ENCODE results near the gene RIPK3.

Gene RIPK3

DNA sequence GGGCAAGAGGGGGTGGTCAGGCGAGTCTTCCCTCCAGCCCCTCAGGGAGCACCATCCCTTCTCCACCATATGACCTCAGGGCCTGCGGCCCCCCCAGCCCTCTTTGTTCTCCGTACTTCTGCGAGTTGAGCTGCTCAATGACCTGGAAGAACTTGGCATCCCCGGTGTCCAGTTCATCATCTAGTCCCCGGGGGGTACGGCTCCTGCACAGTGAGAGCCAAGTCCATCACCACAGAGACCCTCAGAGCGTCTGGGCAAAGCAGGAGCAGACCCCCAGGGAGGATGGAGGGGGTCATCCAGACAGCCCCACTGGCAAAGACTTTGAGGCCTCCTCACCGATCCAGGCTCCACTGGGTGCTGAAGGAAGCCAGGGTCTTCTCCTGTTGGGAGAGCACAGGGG is 13.8 kb downstream of the RIPK3 start:
- DNase-seq (ENCODE audit: extremely low spot score, insufficient read length, low read depth) (no peak), FAIRE-seq (no peak)

DNA sequence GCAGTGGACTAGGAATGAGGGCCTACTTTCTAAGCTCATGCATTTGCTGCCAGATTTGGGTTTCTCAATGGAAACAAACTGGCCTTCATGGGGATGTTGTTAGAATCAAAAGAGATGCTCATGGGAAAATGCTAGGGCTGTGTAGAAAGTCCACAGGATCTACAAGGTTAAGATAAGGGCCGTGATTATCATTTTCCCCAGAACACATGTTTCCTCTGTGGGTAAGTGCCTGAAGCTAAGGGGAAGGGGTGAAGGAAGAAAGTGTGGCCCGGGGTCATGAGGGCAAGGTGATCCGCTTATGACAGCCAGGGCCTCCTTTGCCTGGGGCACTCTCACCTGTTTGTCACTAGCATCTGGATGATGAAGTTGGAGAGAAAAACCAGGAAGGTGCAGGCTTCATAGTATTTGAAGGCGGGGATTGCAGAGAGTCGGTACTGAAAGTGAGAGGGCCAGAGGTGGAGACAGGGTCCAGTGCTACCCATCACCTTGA is 14.7 kb downstream of the RIPK3 start:
- FAIRE-seq (no peak), DNase-seq (ENCODE audit: extremely low spot score, insufficient read length, low read depth) (no peak)

DNA sequence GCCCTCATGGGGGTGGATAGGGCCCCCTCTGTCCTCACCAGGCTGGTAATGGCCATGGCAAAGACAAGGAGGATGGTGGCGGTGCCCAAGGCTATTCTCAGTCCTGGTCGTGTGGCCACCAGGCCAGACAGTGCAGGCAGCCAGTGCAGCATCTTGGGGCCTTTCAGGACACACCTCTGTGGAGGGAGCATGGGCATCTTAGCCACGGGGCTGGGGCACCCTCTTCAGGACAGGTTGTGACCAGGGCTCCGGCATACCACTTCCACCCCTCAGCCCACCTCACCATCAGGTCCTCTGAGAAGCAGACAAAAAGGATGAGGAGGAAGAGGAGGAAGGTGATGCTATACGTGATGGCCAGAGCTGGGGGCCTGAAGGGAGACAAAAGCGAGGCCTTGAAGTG is 15.8 kb downstream of the RIPK3 start:
- no peak for DNase-seq (ENCODE audit: extremely low spot score, insufficient read length, low read depth)
- no peak for FAIRE-seq

DNA sequence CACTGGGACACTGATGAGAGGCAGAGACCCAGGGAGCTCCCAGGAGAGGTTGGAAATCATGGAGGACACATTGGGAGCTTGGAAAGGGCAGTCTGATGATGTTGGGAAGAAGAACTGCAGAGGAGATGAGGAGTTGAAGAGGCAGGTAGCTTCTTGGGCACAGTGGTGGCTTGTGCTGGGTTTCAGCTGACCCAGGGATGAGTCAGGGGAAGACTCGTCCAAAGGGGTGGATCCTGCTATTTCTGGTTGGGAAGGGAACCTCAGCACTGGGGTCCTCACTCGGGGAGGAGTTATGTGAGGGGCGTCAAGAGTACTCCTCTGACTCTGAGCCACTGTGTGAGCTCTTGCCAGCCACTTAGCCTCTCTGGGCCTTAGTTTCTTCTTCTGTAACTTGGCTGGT is 16.4 kb downstream of the RIPK3 start:
- FAIRE-seq, result no peak
- DNase-seq (ENCODE audit: extremely low spot score, insufficient read length, low read depth), result no peak

DNA sequence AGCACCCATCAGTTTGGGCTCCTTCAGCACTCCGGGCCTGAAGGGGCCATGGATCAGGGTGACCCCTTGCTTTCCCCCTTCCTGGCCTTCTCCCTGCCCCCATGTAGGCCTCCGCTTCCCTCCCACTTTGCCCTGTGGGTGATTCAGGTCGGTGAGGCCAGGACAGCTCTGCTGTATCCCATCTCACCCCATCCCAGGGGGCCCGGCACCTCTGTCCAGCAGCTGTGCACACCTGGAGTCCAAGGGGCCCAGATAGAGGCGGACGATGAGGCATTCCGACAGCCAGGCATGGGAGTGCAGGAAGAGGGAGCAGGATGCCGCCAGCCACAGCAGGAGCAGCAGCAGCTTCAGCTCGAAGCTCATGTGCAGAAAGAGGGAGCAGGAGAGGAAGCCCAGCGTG is 17.1 kb downstream of the RIPK3 start:
- no peak for FAIRE-seq

DNA sequence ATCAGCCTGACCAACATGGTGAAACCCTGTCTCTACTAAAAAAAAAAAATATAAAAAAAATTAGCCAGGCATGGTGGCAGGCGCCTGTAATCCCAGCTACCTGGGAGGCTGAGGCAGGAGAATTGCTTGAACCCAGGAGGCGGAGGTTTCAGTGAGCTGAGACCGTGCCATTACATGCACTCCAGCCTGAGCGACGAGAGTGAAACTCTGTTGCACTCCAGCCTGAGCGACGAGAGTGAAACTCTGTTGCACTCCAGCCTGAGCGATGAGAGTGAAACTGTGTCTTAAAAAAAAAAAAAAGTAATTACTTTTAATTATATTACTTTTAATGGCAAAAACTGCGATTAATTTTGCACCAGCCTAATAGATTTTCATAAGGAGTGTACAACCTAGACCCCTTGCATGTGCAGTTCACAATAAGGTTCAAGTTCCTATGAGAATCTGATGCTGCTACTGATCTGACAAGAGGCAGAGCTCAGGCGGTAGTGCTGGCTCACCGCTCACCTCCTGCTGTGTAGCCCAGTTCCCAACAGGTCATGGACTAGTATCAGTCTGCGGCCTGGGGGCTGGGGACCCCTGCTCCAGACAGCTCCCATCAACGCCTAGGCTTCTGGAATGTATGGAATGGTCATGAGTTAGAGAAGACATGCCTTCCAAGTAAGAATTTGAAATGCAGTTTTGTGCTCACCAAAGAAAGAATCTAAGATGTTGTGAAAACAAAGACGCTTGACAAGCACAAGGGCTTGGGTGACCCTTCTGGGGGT is 18.4 kb downstream of the RIPK3 start:
- no peak for DNase-seq (ENCODE audit: extremely low spot score, insufficient read length, low read depth)
- no peak for FAIRE-seq

More for the DNA sequence above, 17.1 kb downstream of the RIPK3 start:
- DNase-seq (ENCODE audit: extremely low spot score, insufficient read length, low read depth), result no peak

DNA sequence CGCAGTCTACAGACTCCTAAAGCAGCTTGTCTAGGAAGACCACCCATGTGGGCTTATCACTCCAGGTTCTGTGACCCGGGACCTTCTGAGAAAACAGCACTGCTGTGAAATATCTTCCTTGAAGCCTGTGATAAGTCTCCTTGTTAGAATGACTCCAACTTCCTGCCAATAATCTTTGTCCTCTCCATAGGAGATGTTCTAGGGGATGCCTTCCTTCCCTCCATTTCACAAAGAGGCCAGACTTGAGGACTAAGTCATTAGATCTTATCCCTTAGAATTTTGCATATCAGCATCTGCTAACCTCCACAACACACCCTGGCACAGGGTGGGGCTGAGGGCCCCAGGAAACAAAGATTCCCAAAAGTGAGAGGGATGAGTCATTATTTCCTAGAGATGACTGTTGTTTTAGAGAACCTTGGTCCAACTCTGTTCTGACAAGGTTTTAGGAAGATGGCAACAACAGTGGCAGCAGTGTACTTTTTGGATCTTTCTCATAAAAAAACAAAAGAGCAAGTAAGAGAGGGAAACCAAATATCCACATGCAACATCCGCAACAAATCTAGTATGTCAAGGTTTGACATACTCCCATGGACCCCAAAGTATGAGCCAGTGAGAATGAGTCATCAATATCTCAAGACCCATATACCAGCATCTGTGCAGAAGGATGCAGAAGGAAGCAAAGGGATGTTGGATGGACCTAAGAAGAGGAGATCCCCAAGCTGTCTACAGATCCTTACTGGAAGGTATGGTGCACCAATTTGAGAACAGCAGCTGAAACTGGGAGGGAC is 22.5 kb downstream of the RIPK3 start:
- no peak for FAIRE-seq
- DNase-seq (ENCODE audit: extremely low spot score, insufficient read length, low read depth), result no peak

DNA sequence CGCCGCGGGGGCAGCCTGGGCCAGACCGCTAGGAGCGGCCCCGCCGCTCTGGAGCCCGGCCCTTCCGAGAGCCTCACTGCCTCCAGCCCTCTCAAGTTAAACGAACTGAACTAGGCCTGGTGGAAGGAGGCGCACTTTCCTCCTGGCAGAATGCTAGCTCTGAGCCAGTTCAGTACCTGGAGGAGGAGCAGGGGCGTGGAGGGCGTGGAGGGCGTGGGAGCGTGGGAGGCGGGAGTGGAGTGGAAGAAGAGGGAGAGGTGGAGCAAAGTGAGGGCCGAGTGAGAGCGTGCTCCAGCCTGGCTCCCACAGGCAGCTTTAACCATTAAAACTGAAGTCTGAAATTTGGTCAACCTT is 23.2 kb downstream of the RIPK3 start:
- no peak for FAIRE-seq

DNA sequence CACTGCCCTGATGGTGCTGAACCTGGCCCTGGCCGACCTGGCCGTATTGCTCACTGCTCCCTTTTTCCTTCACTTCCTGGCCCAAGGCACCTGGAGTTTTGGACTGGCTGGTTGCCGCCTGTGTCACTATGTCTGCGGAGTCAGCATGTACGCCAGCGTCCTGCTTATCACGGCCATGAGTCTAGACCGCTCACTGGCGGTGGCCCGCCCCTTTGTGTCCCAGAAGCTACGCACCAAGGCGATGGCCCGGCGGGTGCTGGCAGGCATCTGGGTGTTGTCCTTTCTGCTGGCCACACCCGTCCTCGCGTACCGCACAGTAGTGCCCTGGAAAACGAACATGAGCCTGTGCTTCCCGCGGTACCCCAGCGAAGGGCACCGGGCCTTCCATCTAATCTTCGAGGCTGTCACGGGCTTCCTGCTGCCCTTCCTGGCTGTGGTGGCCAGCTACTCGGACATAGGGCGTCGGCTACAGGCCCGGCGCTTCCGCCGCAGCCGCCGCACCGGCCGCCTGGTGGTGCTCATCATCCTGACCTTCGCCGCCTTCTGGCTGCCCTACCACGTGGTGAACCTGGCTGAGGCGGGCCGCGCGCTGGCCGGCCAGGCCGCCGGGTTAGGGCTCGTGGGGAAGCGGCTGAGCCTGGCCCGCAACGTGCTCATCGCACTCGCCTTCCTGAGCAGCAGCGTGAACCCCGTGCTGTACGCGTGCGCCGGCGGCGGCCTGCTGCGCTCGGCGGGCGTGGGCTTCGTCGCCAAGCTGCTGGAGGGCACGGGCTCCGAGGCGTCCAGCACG is 23.8 kb downstream of the RIPK3 start:
- DNase-seq (ENCODE audit: extremely low spot score, insufficient read length, low read depth), result no peak
- no peak for FAIRE-seq

More for the DNA sequence above, 23.2 kb downstream of the RIPK3 start:
- no peak for DNase-seq (ENCODE audit: extremely low spot score, insufficient read length, low read depth)

DNA sequence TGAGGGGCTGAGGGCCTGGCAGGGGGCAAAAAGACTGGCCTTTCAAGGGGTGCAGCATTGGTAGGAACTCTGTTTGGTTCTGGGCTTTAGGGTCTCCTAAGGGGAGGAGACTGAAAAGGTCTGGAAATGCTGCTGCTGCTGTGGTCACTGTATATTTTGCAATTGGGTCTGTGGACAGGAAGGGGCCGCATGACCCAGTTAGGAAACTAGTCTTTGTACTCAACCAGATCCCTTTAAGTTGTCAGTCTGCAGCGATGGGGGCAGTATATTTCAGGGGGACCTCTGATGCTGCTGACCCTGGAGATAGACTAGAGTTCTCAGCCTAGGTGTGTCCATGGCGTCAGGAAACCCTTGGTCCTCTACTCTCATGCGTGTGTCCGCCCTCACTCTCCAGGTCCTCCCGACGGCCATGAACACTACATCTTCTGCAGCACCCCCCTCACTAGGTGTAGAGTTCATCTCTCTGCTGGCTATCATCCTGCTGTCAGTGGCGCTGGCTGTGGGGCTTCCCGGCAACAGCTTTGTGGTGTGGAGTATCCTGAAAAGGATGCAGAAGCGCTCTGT is 24.5 kb downstream of the RIPK3 start:
- FAIRE-seq (no peak), DNase-seq (ENCODE audit: extremely low spot score, insufficient read length, low read depth) (no peak)

DNA sequence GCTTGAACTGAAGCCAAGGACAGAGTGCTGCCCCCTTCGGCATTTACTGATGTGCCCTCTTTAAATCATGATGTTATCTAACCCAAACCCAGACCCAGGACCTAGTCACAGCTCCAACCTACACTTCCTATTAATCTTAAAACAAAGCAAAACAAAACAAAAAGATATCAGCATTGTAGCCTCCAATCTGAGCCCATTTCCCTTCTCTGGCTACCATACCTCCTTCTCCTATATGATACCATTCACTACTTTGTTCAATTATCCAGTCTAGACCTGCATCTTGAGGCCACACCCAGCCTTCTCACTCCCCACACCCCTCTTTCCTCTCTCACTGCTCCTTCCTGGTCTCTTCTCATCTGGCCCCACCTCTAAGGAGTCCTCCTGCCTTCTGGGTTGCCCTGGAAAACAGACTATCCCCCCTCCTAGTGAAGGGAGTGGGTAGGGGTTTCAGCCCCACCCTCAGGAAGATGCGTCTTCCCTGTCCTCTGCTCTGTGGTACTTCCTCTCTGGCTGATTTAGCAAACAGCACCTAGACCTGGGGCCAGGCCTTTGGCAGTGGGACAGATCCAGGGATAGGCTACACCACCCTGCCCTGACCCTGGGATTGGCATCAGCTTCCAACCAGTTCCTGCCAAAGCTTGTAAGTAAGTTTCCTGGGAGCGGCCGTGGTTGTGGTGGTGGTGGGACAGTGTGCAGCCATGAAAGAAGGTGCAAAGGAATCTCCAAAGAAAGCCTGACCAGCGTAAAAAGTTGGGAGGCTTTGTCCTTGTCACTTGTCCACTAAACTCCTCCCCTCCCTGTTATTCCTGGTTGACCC is 25.2 kb downstream of the RIPK3 start:
- FAIRE-seq, result no peak
- DNase-seq (ENCODE audit: extremely low spot score, insufficient read length, low read depth), result no peak

DNA sequence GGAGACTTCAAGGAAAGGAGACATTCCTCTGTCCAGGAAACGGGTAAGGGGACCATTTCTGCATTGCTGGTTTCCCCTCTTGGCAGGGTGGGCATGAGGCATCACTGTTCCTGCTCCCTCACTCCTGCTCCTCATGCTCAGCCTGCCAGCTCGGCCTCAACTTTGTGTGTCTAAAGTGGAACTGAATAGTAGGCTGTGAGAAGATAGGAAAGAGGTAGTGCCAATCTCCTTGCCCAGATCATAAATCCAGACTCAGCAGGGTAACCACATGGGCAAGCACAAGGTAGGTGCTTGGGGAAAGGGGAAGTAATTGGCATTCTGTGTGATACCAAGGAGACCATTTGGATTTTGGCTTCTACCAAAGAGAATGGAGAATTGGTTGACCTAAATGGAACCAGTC is 25.9 kb downstream of the RIPK3 start:
- DNase-seq (ENCODE audit: extremely low spot score, insufficient read length, low read depth), result no peak
- FAIRE-seq, result no peak

DNA sequence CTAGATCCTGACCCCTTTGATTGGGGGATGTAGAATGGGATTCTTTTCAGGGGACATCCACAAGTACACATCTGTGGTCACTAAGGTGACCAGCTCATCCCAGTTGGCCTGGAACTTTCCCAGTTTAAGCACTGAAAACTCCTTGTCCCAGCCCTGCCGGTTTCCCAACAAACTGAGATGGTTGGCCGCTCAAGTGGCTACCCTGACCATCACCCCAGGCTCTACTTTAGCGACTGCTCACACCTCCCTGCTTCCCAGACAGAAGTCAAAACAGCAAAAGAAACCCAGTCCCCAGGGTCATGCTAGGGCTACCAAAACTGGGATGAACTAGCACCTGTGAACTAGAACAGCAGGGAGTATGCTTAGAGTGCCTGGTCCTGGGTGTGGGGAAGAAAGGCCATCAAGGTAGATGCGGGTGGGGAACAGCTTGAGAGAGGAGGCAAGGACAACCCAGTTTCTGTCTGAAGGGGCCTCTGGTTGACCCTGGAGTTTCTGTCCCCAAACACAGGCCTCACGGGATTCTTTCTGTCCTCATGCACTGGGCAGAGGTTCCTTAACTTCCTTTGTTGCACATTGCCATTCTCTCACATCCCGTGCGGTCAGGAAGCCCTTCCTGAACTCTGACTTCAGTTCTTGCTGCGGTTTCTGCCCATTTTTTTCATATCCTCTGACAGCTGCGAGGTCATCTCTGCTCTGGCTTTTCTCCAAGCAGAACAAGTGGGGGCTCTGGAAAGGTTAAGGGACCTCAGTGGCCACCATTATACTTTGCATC is 26.9 kb downstream of the RIPK3 start:
- FAIRE-seq (peak; percentile 64), DNase-seq (ENCODE audit: extremely low spot score, insufficient read length, low read depth) (no peak)

DNA sequence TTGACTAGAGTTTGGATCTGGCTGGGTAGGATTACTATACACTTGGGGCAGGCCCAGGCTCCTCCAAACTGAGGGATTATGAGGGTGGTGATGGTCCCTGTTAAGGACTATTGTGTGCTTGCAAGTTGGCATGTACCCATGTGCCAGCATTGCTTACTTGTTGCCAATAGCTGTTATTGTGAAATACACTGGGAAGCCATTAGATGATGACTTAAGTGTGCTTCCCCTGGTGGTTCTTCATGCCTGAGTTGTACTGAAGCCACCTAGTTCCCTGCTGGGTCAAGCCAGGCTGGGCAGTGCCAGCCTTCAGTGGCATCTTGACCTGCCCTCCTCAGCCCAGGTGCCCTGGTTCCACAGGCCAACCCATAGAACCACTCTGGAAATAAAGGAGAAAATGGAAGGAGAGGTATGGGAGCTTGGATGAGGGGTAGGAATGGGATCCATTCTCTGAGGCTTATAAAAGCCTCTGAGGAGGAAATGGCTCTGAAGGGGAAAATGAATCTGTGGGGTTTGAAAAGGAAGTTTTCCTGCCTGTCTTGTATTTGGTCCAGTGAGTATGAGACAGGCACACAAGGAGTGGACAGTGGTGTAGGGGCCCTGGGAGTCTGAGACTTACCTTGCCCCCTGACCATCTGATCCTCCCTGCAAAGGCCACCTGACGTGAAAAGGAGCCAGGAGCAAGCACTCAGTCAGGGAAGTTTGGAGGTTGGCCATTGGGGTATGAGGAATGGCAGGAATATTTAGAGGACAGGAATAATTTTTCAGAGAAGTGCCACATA is 27.8 kb downstream of the RIPK3 start:
- FAIRE-seq, result no peak
- DNase-seq (ENCODE audit: extremely low spot score, insufficient read length, low read depth), result no peak

DNA sequence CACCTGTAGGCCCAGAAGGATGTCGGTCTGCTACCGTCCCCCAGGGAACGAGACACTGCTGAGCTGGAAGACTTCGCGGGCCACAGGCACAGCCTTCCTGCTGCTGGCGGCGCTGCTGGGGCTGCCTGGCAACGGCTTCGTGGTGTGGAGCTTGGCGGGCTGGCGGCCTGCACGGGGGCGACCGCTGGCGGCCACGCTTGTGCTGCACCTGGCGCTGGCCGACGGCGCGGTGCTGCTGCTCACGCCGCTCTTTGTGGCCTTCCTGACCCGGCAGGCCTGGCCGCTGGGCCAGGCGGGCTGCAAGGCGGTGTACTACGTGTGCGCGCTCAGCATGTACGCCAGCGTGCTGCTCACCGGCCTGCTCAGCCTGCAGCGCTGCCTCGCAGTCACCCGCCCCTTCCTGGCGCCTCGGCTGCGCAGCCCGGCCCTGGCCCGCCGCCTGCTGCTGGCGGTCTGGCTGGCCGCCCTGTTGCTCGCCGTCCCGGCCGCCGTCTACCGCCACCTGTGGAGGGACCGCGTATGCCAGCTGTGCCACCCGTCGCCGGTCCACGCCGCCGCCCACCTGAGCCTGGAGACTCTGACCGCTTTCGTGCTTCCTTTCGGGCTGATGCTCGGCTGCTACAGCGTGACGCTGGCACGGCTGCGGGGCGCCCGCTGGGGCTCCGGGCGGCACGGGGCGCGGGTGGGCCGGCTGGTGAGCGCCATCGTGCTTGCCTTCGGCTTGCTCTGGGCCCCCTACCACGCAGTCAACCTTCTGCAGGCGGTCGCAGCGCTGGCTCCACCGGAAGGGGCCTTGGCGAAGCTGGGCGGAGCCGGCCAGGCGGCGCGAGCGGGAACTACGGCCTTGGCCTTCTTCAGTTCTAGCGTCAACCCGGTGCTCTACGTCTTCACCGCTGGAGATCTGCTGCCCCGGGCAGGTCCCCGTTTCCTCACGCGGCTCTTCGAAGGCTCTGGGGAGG is 28.9 kb downstream of the RIPK3 start, which contains the start of gene LTB4R:
TSS of gene LTB4R (plus strand) at position 857 of the 959 bp plus-strand sequence. CDS start 4,150 bp downstream, outside the sequence.
- DNase-seq (ENCODE audit: extremely low spot score, insufficient read length, low read depth) (peak; percentile 35), FAIRE-seq (peak; percentile 68)

DNA sequence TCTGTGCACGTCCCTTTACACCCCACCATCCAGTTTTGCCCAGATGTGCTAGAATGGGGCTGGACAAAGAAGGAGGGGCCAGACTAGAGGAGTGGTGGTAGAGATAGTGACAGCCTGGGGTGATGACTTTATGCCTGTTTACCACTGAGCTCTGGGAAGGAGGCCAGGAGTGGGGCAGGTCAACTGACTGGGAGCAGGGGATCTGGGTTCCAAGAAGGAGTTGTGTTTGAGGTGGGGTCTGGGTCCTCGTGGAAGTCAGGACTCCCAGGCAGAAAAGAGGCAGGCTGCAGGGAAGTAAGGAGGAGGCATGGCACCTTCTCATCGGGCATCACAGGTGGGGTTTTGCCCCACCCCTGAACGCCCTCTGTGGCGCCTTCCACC is 29.5 kb downstream of the RIPK3 start:
- no peak for FAIRE-seq
- no peak for DNase-seq (ENCODE audit: extremely low spot score, insufficient read length, low read depth)

Measured in GM18507 (cell line).